ENCODE results near the gene EFTUD2. TPM values are rescaled to one million over a fixed set of nuclear protein-coding genes. Genes with fewer than 3 reads are reported as not detected.
A peak's percentile ranks its signal among the peaks of the same experiment; 100 is the strongest.

Gene EFTUD2
- total and polyA plus RNA-seq, 2 of the 13 experiments (the other 11 are each of a cell fraction or from before 2014, with no cell fraction given), result 111 to 137 TPM

DNA sequence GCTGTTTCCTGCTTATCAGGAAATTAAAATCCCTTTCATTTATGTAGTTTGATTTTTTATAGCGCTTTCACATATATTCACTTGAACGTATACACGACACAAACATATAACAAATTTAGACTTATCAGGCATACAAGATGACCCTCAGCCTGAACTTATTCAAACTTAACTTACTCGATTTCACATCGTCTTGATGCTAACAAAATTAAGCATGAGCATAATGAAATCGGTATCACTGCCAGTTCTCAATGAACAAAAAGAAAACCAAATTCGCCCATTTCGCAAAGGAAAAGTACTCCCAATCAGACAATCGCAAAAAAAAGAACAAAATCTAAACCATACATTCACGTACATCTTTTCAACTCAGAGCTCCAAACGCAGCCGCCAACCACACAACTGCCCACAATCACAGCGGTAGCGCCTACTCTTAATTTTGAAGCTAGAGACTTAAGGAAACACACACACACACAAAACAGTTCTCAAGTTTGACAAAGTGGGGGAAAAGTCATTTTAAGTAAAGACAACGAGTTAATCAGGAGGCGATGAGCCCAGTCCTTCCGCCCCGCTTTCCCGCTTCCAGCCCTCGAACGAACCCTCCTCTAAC is 70.2 kb downstream of the EFTUD2 start (continued):
- TF ChIP-seq JUND (CRISPR knock-in tag; IDR thresholded peaks at IDR 0.05) (no peak), ZNF230 (CRISPR knock-in tag; IDR thresholded peaks at IDR 0.05) (no peak), ZIK1 (CRISPR knock-in tag; IDR thresholded peaks at IDR 0.05; ENCODE audit: borderline replicate concordance, low read depth) (no peak), ZNF598 (CRISPR knock-in tag; IDR thresholded peaks at IDR 0.05; ENCODE audit: borderline replicate concordance) (no peak), ZNF337 (CRISPR knock-in tag; IDR thresholded peaks at IDR 0.05; ENCODE audit: borderline replicate concordance, low read depth) (no peak), RNF2 (conservative IDR thresholded peaks at IDR 0.05; ENCODE audit: low read depth) (peak; percentile 79), EZH2 (conservative IDR thresholded peaks at IDR 0.05; ENCODE audit: low read depth, low read length) (peak; percentile 100; the same call in 1 of the 2 replicates), CBX2 (IDR thresholded peaks at IDR 0.05; ENCODE audit: low read depth, low read length) (peak; percentile 100), CBX2 (CRISPR knock-in tag; IDR thresholded peaks at IDR 0.05; ENCODE audit: low read depth) (no peak), ZFP1 (CRISPR knock-in tag; IDR thresholded peaks at IDR 0.05) (no peak)
- TF ChIP-seq, protein P1, sequence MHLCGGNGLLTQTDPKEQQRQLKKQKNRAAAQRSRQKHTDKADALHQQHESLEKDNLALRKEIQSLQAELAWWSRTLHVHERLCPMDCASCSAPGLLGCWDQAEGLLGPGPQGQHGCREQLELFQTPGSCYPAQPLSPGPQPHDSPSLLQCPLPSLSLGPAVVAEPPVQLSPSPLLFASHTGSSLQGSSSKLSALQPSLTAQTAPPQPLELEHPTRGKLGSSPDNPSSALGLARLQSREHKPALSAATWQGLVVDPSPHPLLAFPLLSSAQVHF (CRISPR knock-in tag; IDR thresholded peaks at IDR 0.05), result 0 out of 2 replicates have a peak, but pooled peaks have one; percentile 41

DNA sequence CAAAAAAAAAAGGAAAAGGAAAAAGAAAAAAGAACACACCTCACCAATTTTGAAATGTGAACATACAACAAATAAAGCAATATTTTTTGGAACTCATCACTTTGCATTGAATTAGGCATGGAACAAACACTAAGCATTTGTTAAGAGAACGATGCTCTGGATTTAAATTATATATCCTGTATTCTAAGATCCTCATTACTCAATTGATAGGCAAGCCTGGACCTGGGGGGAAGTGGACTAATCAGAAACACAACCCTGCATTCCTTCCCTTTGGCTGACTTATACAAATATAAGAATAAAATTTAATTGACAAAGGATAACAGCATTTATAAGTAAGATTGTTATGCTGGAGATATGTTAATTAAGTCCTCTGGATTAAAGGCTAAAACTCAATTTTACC is 71.4 kb downstream of the EFTUD2 start:
- no peaks in the 10 kb centered on the region for H3K36me3 ChIP-seq (replicated peaks in 1 of 2; ENCODE audit: control insufficient read depth in 1 of 2, insufficient read depth in 2 of 2, low read length in 2 of 2)
- WGBS (ENCODE audit: low lambda C conversion rate), result 63% methylated on average over 1 of the region's 1 CpG
- no peaks in the 10 kb centered on the region for H4K20me1 ChIP-seq (ENCODE audit: insufficient read depth, low read length)
- H3K4me3 ChIP-seq (replicated peaks in 1 of 3; ENCODE audit: insufficient read depth in 1 of 3, low read depth in 2 of 3, low read length in 3 of 3), result no peak overlapping the region
- H2AFZ ChIP-seq (ENCODE audit: low read length), result no peak overlapping the region
- ChIA-PET CTCF (ENCODE audit: low intra/inter-chr PET ratio, low total read pairs) (no interaction called here), POLR2A (no interaction called here)
- H3K27ac ChIP-seq (ENCODE audit: extremely low read length, insufficient read depth, low read length), result no peak overlapping the region
- no peak overlapping the region for H3K4me2 ChIP-seq (ENCODE audit: low read depth, low read length)
- H3K79me2 ChIP-seq (ENCODE audit: insufficient read depth, low read length), result no peaks in the 10 kb centered on the region
- no peak for FAIRE-seq
- no peaks in the 10 kb centered on the region for H3K9me3 ChIP-seq (ENCODE audit: low read length)
- no peak for DNase-seq (ENCODE audit: low spot score)
- TF ChIP-seq ZKSCAN5 (CRISPR knock-in tag; IDR thresholded peaks at IDR 0.05) (no peak), ZNF501 (CRISPR knock-in tag; IDR thresholded peaks at IDR 0.05) (no peak), NR2C2 (CRISPR knock-in tag; IDR thresholded peaks at IDR 0.05; ENCODE audit: borderline replicate concordance) (no peak)
- TF ChIP-seq, protein P2, sequence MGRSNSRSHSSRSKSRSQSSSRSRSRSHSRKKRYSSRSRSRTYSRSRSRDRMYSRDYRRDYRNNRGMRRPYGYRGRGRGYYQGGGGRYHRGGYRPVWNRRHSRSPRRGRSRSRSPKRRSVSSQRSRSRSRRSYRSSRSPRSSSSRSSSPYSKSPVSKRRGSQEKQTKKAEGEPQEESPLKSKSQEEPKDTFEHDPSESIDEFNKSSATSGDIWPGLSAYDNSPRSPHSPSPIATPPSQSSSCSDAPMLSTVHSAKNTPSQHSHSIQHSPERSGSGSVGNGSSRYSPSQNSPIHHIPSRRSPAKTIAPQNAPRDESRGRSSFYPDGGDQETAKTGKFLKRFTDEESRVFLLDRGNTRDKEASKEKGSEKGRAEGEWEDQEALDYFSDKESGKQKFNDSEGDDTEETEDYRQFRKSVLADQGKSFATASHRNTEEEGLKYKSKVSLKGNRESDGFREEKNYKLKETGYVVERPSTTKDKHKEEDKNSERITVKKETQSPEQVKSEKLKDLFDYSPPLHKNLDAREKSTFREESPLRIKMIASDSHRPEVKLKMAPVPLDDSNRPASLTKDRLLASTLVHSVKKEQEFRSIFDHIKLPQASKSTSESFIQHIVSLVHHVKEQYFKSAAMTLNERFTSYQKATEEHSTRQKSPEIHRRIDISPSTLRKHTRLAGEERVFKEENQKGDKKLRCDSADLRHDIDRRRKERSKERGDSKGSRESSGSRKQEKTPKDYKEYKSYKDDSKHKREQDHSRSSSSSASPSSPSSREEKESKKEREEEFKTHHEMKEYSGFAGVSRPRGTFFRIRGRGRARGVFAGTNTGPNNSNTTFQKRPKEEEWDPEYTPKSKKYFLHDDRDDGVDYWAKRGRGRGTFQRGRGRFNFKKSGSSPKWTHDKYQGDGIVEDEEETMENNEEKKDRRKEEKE (IDR thresholded peaks at IDR 0.05), result no peak
- BruUV-seq (replicated peaks), result no TSS peak
- ATAC-seq, result no peak
- H3K4me1 ChIP-seq (ENCODE audit: insufficient read depth, low read length), result peaks cover 31% of the 10 kb centered on the region
- no peak overlapping the region for H3K9ac ChIP-seq (ENCODE audit: insufficient read depth, low read depth, low read length)
- intact Hi-C loops (cut with micrococcal nuclease; ENCODE audit: unreplicated experiment) (no loop called here), in situ Hi-C loops (cut with HindIII; ENCODE audit: extremely low pct_ligation_motif_present, low pct_unique_long_range_greater_than_20kb) (loop anchor here (5.0 kb wide), 1 partner anchor 46 kb away; no protein-coding TSS in a partner anchor)
- peaks cover 3 to 36% of the 10 kb centered on the region in 2 experiments for H3K27me3 ChIP-seq (ENCODE audit: control insufficient read depth in 1 of 2, insufficient read depth in 2 of 2, low read length in 2 of 2)
